Naive thymus-derived CD4-positive, alpha-beta T cell (primary cell): ENCODE results near the gene C6orf58. TPM values are rescaled to one million over a fixed set of nuclear protein-coding genes. Genes with fewer than 3 reads are reported as not detected.

Experiments used
- ATAC-seq: fragments of 150-1000 bp; cut with Tn5 transposase; 2 replicates; pipeline ENCODE4 v1.10.0; 2021; ENCODE audit warnings: mild to moderate bottlenecking, moderate library complexity
- CTCF ChIA-PET: fragments of 350-600 bp; sonication (Branson Sonifier 250); formaldehyde crosslinking; loops from one replicate; lab custom pipeline; 2021; ENCODE audit warnings: antibody characterized with exemption; lab: Charles Lee
- POLR2A ChIA-PET: fragments of 350-600 bp; sonication (Branson Sonifier 250); formaldehyde crosslinking; loops from one replicate; lab custom pipeline; 2021; ENCODE audit warnings: antibody characterized with exemption, inconsistent platforms; lab: Charles Lee
- DNase-seq, 9 donors: peaks; one replicate each; pipeline versions ENCODE4 v3.0.0 to v3.0.0-alpha.2; 2020 to 2022; ENCODE audit warnings: mixed read lengths in 1 of 9
- H3K27ac ChIP-seq: one replicate; pipeline ENCODE4 v1.7.0; 2013; ENCODE audit warnings: mild to moderate bottlenecking, low read depth, low read length, moderate library complexity
- H3K27me3 ChIP-seq, 2 donors: one replicate each; pipeline ENCODE4 v1.7.0; 2013; ENCODE audit warnings: low read length in 2 of 2, mild to moderate bottlenecking in 2 of 2, moderate library complexity in 2 of 2; ENCODE audit not compliant: control insufficient read depth in 2 of 2, insufficient read depth in 2 of 2
- H3K36me3 ChIP-seq, 3 experiments: 1 replicate in 2 of 3; 2 replicates in 1 of 3; pipeline ENCODE4 v1.7.0; 2013; ENCODE audit warnings: low read length in 3 of 3, mild to moderate bottlenecking in 3 of 3, moderate library complexity in 1 of 3; ENCODE audit not compliant: insufficient read depth in 3 of 3, control insufficient read depth in 2 of 3
- H3K4me1 ChIP-seq, 2 donors: one replicate each; pipeline ENCODE4 v1.7.0; 2013; ENCODE audit warnings: low read length in 2 of 2, mild to moderate bottlenecking in 2 of 2, moderate library complexity in 1 of 2; ENCODE audit not compliant: control insufficient read depth in 2 of 2, insufficient read depth in 2 of 2
- H3K4me3 ChIP-seq: 2 replicates; pipeline ENCODE4 v1.7.0; 2013; ENCODE audit warnings: mild to moderate bottlenecking, low read length
- H3K9me3 ChIP-seq, 3 experiments: 1 replicate in 2 of 3; 2 replicates in 1 of 3; pipeline ENCODE4 v1.7.0; 2013; ENCODE audit warnings: low read length in 3 of 3; ENCODE audit not compliant: control insufficient read depth in 2 of 3
- H3K27ac Mint-ChIP-seq, 9 donors: one replicate each; pipeline ENCODE4 v1.8.0; 2020 to 2022; ENCODE audit warnings: mixed read lengths in 9 of 9, mild to moderate bottlenecking in 8 of 9, moderate library complexity in 5 of 9, inconsistent platforms in 2 of 9
- H3K27me3 Mint-ChIP-seq, 5 donors: one replicate each; pipeline ENCODE4 v1.8.0; 2021 to 2022; ENCODE audit warnings: mixed read lengths in 5 of 5, mild to moderate bottlenecking in 1 of 5
- H3K36me3 Mint-ChIP-seq, 5 donors: one replicate each; pipeline ENCODE4 v1.8.0; 2020 to 2022; ENCODE audit warnings: mixed read lengths in 5 of 5, mild to moderate bottlenecking in 3 of 5, inconsistent platforms in 1 of 5
- H3K4me1 Mint-ChIP-seq, 7 donors: one replicate each; pipeline ENCODE4 v1.8.0; 2020 to 2022; ENCODE audit warnings: mixed read lengths in 7 of 7, mild to moderate bottlenecking in 3 of 7, inconsistent platforms in 1 of 7
- H3K4me3 Mint-ChIP-seq, 10 donors: one replicate each; pipeline ENCODE4 v1.8.0; 2020 to 2022; ENCODE audit warnings: mild to moderate bottlenecking in 10 of 10, mixed read lengths in 10 of 10, moderate library complexity in 6 of 10, inconsistent platforms in 2 of 10
- H3K9me3 Mint-ChIP-seq, 11 donors: one replicate each; pipeline ENCODE4 v1.8.0; 2020 to 2022; ENCODE audit warnings: mixed read lengths in 11 of 11, mild to moderate bottlenecking in 4 of 11, inconsistent platforms in 1 of 11, moderate library complexity in 1 of 11
- intact Hi-C, 2 donors: fragments of 100-400 bp; cut with micrococcal nuclease; formaldehyde crosslinking; loops; one replicate each; pipeline ENCODE4 v1.15.1; 2023
- polyA plus RNA-seq, 2 donors: library from polyadenylated mRNA; unstranded; fragments of 300-500 nt; fragmentation: Illumina TruSeq; gene quantifications; one replicate each; pipeline ENCODE4 v1.2.3, GENCODE V29; 2021
- total RNA-seq, 6 experiments: library from RNA in 5 of 6; stranded (reverse) in 5 of 6; gene quantifications; 1 replicate in 5 of 6; 2 replicates in 1 of 6; pipeline ENCODE4 v1.2.3 and lab custom pipeline; 2021 to 2026

The C6orf58 gene
- total and polyA plus RNA-seq, 7 experiments from 2014 or later: not detected

GRCh38 chr6:127637830-127638409 lies 60.9 kb downstream of the C6orf58 start:
- ChIA-PET CTCF (interaction anchor here (0.7 kb wide), 1 partner anchor 32 kb away, joined by 4 read pairs; no protein-coding TSS in a partner anchor), POLR2A (no interaction called here)
- DNase-seq: no peak
- intact Hi-C loops: no loop called here
- Histone ChIP-seq H3K27me3 (no peaks in the 10 kb centered on the region), H3K9me3 (no peaks in the 10 kb centered on the region), H3K4me1 (no peaks in the 10 kb centered on the region), H3K27ac (no peak overlapping the region), H3K36me3 (no peaks in the 10 kb centered on the region), H3K4me3 (no peak overlapping the region)
- Mint-ChIP-seq H3K4me1 (no peaks in the 10 kb centered on the region), H3K4me3 (no peak overlapping the region), H3K9me3 (peaks cover 0 to 10% (median 4%) of the 10 kb centered on the region in 11 donors), H3K36me3 (peaks cover 0 to 9% (median 4%) of the 10 kb centered on the region in 5 donors), H3K27me3 (peaks cover 0 to 10% (median 7%) of the 10 kb centered on the region in 5 donors), H3K27ac (no peak overlapping the region)
- no peak for ATAC-seq

Other genes starting within 250 kb of the C6orf58 start
- gene ECHDC1, start 233.6 kb upstream of the C6orf58 start, total RNA-seq: 10 to 100 TPM; 18.1 to 46.5 (median 34.3) TPM
- gene ECHDC1, start 233.6 kb upstream of the C6orf58 start, polyA plus RNA-seq: 10 to 100 TPM; 65.0 to 77.0 TPM
- gene KIAA0408, start 117.8 kb upstream of the C6orf58 start, total RNA-seq: 10 to 100 TPM in 1 of 5 experiments, 1 to 10 TPM in 2, under 1 TPM in 2; 0.64 to 11.3 (median 2.3) TPM
- under 1 TPM in 1 of 2 donors, not detected in 1; 0.14 TPM for gene KIAA0408, start 117.8 kb upstream of the C6orf58 start, polyA plus RNA-seq